ENCODE results near the gene BDKRB2. TPM values are rescaled to one million over a fixed set of nuclear protein-coding genes. Genes with fewer than 3 reads are reported as not detected.
A peak's percentile ranks its signal among the peaks of the same experiment; 100 is the strongest.

The BDKRB2 gene
- total and polyA plus RNA-seq, 2 of the 8 experiments (the other 6 are each of a cell fraction or from before 2014, with no cell fraction given): 0.13 to 0.21 TPM

DNA sequence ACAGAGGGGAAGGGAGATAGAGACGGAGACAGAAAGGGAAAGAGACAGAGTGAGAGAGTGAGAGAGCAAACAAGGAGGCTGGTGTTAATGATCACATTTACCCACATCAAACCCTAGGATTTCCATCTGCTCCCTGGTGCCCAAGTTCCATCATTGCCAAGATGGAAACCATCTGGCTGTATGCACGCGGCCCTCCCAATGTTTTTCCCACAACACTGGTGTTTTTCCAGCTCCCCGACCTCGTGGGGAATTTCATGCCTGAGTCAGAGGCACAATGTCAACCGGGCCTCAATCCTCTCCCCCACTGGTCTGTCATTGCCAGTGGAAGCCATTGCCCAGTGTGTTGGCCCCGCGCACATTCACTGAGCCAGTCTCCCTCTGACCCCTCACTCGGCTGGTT, 19.9 kb upstream of the BDKRB2 start:
- Histone ChIP-seq H4K20me1 (replicated peaks in 1 of 2; ENCODE audit: control insufficient read depth in 1 of 2, insufficient read depth in 2 of 2, low read length in 2 of 2) (no peaks in the 10 kb centered on the region), H3K14ac (ENCODE audit: insufficient read length) (no peak overlapping the region), H3K4me2 (ENCODE audit: insufficient read depth in 1 of 2, low read depth in 2 of 2, low read length in 2 of 2) (no peak overlapping the region), H3K23me2 (ENCODE audit: low read depth, low read length) (no peaks in the 10 kb centered on the region; the same call in 1 of the 2 replicates), H3K27ac (ENCODE audit: low read depth, low read length) (no peak overlapping the region), H3K9me3 (ENCODE audit: insufficient read depth in 2 of 2, low read depth in 1 of 2, low read length in 1 of 2) (no peaks in the 10 kb centered on the region; a peak in 1 of 4 replicates), H2BK120ac (replicated peaks; ENCODE audit: low read depth, low read length) (no peak overlapping the region), H4K5ac (ENCODE audit: insufficient read length, low read depth, low read length) (no peak overlapping the region), H3K36me3 (ENCODE audit: control insufficient read depth in 2 of 4, insufficient read depth in 4 of 4, low read length in 3 of 4) (no peaks in the 10 kb centered on the region), H3K9ac (replicated peaks in 1 of 4; ENCODE audit: extremely low read depth in 1 of 4, low read depth in 3 of 4, low read length in 3 of 4) (no peak overlapping the region), H2AK5ac (ENCODE audit: low read depth, low read length) (no peak overlapping the region), H3K79me2 (ENCODE audit: control insufficient read depth in 1 of 2, insufficient read depth in 2 of 2, low read length in 2 of 2) (no peaks in the 10 kb centered on the region), H2BK12ac (ENCODE audit: low read depth, low read length) (no peak overlapping the region), H3K23ac (ENCODE audit: insufficient read length) (no peak overlapping the region), H3K79me1 (ENCODE audit: low read depth, low read length) (no peaks in the 10 kb centered on the region), H3K4ac (replicated peaks; ENCODE audit: insufficient read length, low read depth, low read length) (no peak overlapping the region), H2BK15ac (ENCODE audit: low read length) (no peak overlapping the region), H3K18ac (ENCODE audit: extremely low read depth, low read length) (no peak overlapping the region), H3K4me3 (ENCODE audit: extremely low read depth in 1 of 4, insufficient read depth in 2 of 4, low read depth in 3 of 4, low read length in 4 of 4) (no peak overlapping the region), H2BK5ac (ENCODE audit: low read depth, low read length) (no peak overlapping the region), H2BK20ac (ENCODE audit: low read length) (no peak overlapping the region), H4K8ac (ENCODE audit: extremely low read depth, insufficient read depth, low read length) (no peak overlapping the region), H3K4me1 (replicated peaks in 1 of 4; ENCODE audit: control insufficient read depth in 3 of 4, insufficient read depth in 4 of 4, low read length in 3 of 4) (no peaks in the 10 kb centered on the region), H3K27me3 (replicated peaks in 1 of 4; ENCODE audit: control insufficient read depth in 3 of 4, extremely low read depth in 1 of 4, insufficient read depth in 3 of 4, low read length in 3 of 4) (no peaks in the 10 kb centered on the region; a peak in 1 of 7 replicates), H4K91ac (replicated peaks; ENCODE audit: insufficient read length, low read length) (no peak overlapping the region), H2AFZ (ENCODE audit: low read length) (0 out of 2 replicates have a peak overlapping the region, but pooled peaks have one; percentile 53), H3K56ac (replicated peaks; ENCODE audit: insufficient read length, low read depth, low read length) (no peak overlapping the region)
- WGBS, 2 experiments (ENCODE audit: extremely low coverage in 1 of 2, insufficient coverage in 1 of 2, insufficient read length in 1 of 2, insufficient replicate concordance in 2 of 2, low coverage in 1 of 2, low lambda C conversion rate in 2 of 2, missing lambda C conversion rate in 1 of 2): 85% methylated on average over 9 of the region's 9 CpGs; no CpG with 5 or more reads in 1 of the 2 experiments
- ChIA-PET CTCF (ENCODE audit: partially characterized antibody) (interaction anchor here (1.1 to 1.2 kb wide), 2 partner anchors 86 kb away, joined by 3 to 5 read pairs; no protein-coding TSS in a partner anchor), POLR2A (ENCODE audit: partially characterized antibody) (no interaction called here)
- DNase-seq (ENCODE audit: low read depth in 1 of 2, low spot score in 2 of 2) (no peak), FAIRE-seq (no peak)
- TF ChIP-seq TCF12 (IDR thresholded peaks at IDR 0.05; ENCODE audit: low read depth, low read length) (no peak), SAP30 (IDR thresholded peaks at IDR 0.05; ENCODE audit: insufficient read depth, insufficient replicate concordance, low read length) (no peak), POLR2AphosphoS5 (IDR thresholded peaks at IDR 0.05; ENCODE audit: low read depth, low read length) (no peak), POU5F1 (IDR thresholded peaks at IDR 0.05; ENCODE audit: low read depth, low read length) (no peak), BCL11A (IDR thresholded peaks at IDR 0.05; ENCODE audit: low read depth in 2 of 2, low read length in 2 of 2) (no peak), PHF8 (conservative IDR thresholded peaks at IDR 0.05; ENCODE audit: low read depth, low read length) (no peak), BACH1 (IDR thresholded peaks at IDR 0.05; ENCODE audit: low read length) (no peak), SIX5 (IDR thresholded peaks at IDR 0.05; ENCODE audit: low read depth, low read length) (no peak), RFX5 (IDR thresholded peaks at IDR 0.05; ENCODE audit: borderline replicate concordance, low read depth, low read length) (no peak), ZNF274 (IDR thresholded peaks at IDR 0.05; ENCODE audit: borderline replicate concordance, extremely low read depth, low read length) (no peak), RNF2 (IDR thresholded peaks at IDR 0.05; ENCODE audit: borderline replicate concordance, low read depth, low read length, missing control alignments, poor library complexity, severe bottlenecking) (no peak), CTBP2 (IDR thresholded peaks at IDR 0.05; ENCODE audit: borderline replicate concordance, insufficient read depth, insufficient read length, low read length) (no peak)
- TF ChIP-seq, protein P1, sequence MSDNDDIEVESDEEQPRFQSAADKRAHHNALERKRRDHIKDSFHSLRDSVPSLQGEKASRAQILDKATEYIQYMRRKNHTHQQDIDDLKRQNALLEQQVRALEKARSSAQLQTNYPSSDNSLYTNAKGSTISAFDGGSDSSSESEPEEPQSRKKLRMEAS (IDR thresholded peaks at IDR 0.05): no peak

Data from H1 (cell line).